ENCODE measurements around the gene USP3.
"Not testable (repeated sequence)": the region's sequence is repeated elsewhere in the genome, so short reads cannot be mapped to it uniquely, and the experiment has no call there.

The USP3 gene

GRCh38 chr15:63517202-63517601 is 12.8 kb downstream of the USP3 start:
- DNase-seq = peak; percentile 31 to 50

- DNase-seq = no peak
These were observed 13.2 kb downstream of the USP3 start for GRCh38 chr15:63517628-63518027.

- no peak for DNase-seq
These were observed 14.6 kb downstream of the USP3 start for GRCh38 chr15:63519041-63519440.

- DNase-seq = no peak
These were observed 15.3 kb downstream of the USP3 start for GRCh38 chr15:63519548-63520178.

GRCh38 chr15:63520462-63520861 is 16.1 kb downstream of the USP3 start:
- not testable (repeated sequence) for DNase-seq

- DNase-seq = no peak
These were observed 17.8 kb downstream of the USP3 start for GRCh38 chr15:63522225-63522578.

GRCh38 chr15:63523306-63523990 is 19.1 kb downstream of the USP3 start:
- DNase-seq = no peak

- no peak for DNase-seq
These were observed 20.1 kb downstream of the USP3 start for GRCh38 chr15:63524316-63525015.

GRCh38 chr15:63526401-63526800 is 22.0 kb downstream of the USP3 start:
- DNase-seq = no peak

- no peak for DNase-seq
These were observed 23.8 kb downstream of the USP3 start for GRCh38 chr15:63528138-63528659.

- no peak for DNase-seq
These were observed 25.8 kb downstream of the USP3 start for GRCh38 chr15:63530235-63530634.

- DNase-seq = no peak
These were observed 26.4 kb downstream of the USP3 start for GRCh38 chr15:63530752-63531299.

- no peak for DNase-seq
These were observed 27.2 kb downstream of the USP3 start for GRCh38 chr15:63531586-63531985.

- DNase-seq = no peak
These were observed 27.9 kb downstream of the USP3 start for GRCh38 chr15:63532307-63532744.

GRCh38 chr15:63534888-63535287 is 30.5 kb downstream of the USP3 start:
- DNase-seq = not testable (repeated sequence)

GRCh38 chr15:63535689-63536088 is 31.3 kb downstream of the USP3 start:
- DNase-seq = no peak

GRCh38 chr15:63538876-63539275 is 34.5 kb downstream of the USP3 start:
- DNase-seq = no peak

GRCh38 chr15:63539521-63539920 is 35.1 kb downstream of the USP3 start:
- peak; percentile 75 to 79 for DNase-seq

- no peak for DNase-seq
These were observed 35.6 kb downstream of the USP3 start for GRCh38 chr15:63539998-63540397.

GRCh38 chr15:63540449-63540848 is 36.1 kb downstream of the USP3 start:
- DNase-seq = no peak

- peak; percentile 78 to 89 for DNase-seq
These were observed 40.0 kb downstream of the USP3 start for GRCh38 chr15:63544258-63545026.

- no peak for DNase-seq
These were observed 41.1 kb downstream of the USP3 start for GRCh38 chr15:63545520-63545919.

- no peak for DNase-seq
These were observed 47.0 kb downstream of the USP3 start for GRCh38 chr15:63551400-63551799.

Data from Kasumi-1 (cell line).